Measurements from ENCODE around the gene RAB3C.

RAB3C gene

GRCh38 chr5:58787987-58788386 lies 205.1 kb downstream of the RAB3C start:
- Histone ChIP-seq H3K9me3 (ENCODE audit: control insufficient read depth, low read length) (no peaks in the 10 kb centered on the region), H3K9ac (ENCODE audit: low read length) (no peak overlapping the region), H3K4me3 (ENCODE audit: low read length) (no peak overlapping the region), H3K27me3 (ENCODE audit: control insufficient read depth, insufficient read depth, low read length) (no peaks in the 10 kb centered on the region), H3K4me1 (ENCODE audit: control insufficient read depth, insufficient read depth, low read length) (no peaks in the 10 kb centered on the region), H3K36me3 (ENCODE audit: control insufficient read depth, insufficient read depth, low read length) (no peaks in the 10 kb centered on the region)

DNA sequence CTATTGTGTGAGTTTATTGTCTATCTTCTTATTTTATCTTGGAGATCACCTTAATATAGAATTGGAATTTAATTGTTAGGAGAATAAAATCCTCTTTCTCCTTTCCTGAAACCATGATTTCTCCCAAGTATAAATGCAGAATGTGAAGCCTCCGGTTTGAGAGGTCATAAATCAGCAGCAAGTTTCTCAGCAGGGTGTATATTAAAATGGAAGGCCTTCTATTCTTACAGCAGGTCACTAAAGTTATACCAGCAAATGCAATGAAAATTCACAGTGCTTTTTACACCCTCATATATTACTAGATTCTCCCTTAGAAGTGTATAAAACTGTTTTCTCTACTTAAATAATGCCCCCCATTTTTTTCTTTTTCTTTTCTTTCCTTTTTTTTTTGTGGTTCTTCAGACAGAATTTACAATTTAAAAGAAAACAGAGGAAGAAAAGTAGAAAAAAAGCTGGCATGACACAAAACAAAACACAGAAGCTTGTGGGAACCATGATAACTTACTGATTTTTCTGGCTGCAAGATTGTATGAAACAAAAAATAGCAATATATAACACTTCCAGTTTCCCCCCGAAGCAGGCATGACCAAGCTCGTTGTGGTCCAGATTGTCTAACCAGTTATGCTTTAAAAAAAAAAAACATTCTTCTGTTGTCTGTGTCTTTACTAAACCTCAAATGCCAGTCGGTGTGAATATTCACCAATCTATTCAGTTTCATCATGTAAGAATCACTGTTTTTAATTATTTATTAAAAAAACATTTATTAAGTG lies 211.2 kb downstream of the RAB3C start:
- no peaks in the 10 kb centered on the region for H3K36me3 ChIP-seq (ENCODE audit: control insufficient read depth, insufficient read depth, low read length)
- no peaks in the 10 kb centered on the region for H3K9me3 ChIP-seq (ENCODE audit: control insufficient read depth, low read length)
- no peaks in the 10 kb centered on the region for H3K4me1 ChIP-seq (ENCODE audit: control insufficient read depth, insufficient read depth, low read length)
- H3K4me3 ChIP-seq (ENCODE audit: low read length): no peak overlapping the region
- H3K9ac ChIP-seq (ENCODE audit: low read length): no peak overlapping the region
- H3K27me3 ChIP-seq (ENCODE audit: control insufficient read depth, insufficient read depth, low read length): no peaks in the 10 kb centered on the region

DNA sequence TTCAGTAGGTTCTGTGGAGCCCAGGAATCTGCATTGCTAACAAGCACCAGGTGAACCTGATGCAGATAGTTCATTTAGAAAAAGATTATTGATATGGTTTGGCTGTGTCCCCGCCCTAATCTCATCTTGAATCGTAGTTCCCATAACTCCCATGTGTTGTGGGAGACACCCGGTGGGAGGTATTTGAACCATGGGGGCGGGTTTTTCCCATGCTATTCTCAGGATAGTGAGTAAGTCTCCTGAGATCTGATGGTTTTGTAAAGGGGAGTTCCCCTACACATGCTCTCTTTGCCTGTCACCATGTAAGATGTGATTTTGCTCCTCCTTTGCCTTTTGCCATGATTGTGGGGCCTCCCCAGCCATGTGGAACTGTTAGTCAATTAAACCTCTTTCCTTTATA lies 212.0 kb downstream of the RAB3C start:
- no peaks in the 10 kb centered on the region for H3K4me1 ChIP-seq (ENCODE audit: control insufficient read depth, insufficient read depth, low read length)
- no peaks in the 10 kb centered on the region for H3K9me3 ChIP-seq (ENCODE audit: control insufficient read depth, low read length)
- no peaks in the 10 kb centered on the region for H3K36me3 ChIP-seq (ENCODE audit: control insufficient read depth, insufficient read depth, low read length)
- no peak overlapping the region for H3K4me3 ChIP-seq (ENCODE audit: low read length)
- no peaks in the 10 kb centered on the region for H3K27me3 ChIP-seq (ENCODE audit: control insufficient read depth, insufficient read depth, low read length)
- no peak overlapping the region for H3K9ac ChIP-seq (ENCODE audit: low read length)

- Histone ChIP-seq H3K4me1 (ENCODE audit: control insufficient read depth, insufficient read depth, low read length) (no peaks in the 10 kb centered on the region), H3K9me3 (ENCODE audit: control insufficient read depth, low read length) (no peaks in the 10 kb centered on the region), H3K36me3 (ENCODE audit: control insufficient read depth, insufficient read depth, low read length) (no peaks in the 10 kb centered on the region), H3K4me3 (ENCODE audit: low read length) (no peak overlapping the region), H3K9ac (ENCODE audit: low read length) (no peak overlapping the region), H3K27me3 (ENCODE audit: control insufficient read depth, insufficient read depth, low read length) (no peaks in the 10 kb centered on the region)
Observed at GRCh38 chr5:58795327-58795726, 212.5 kb downstream of the RAB3C start.

GRCh38 chr5:58797021-58797420 lies 214.1 kb downstream of the RAB3C start:
- H3K27me3 ChIP-seq (ENCODE audit: control insufficient read depth, insufficient read depth, low read length): no peaks in the 10 kb centered on the region
- H3K4me3 ChIP-seq (ENCODE audit: low read length): no peak overlapping the region
- H3K9ac ChIP-seq (ENCODE audit: low read length): no peak overlapping the region
- H3K9me3 ChIP-seq (ENCODE audit: control insufficient read depth, low read length): no peaks in the 10 kb centered on the region
- H3K36me3 ChIP-seq (ENCODE audit: control insufficient read depth, insufficient read depth, low read length): no peaks in the 10 kb centered on the region
- no peaks in the 10 kb centered on the region for H3K4me1 ChIP-seq (ENCODE audit: control insufficient read depth, insufficient read depth, low read length)

- no peak overlapping the region for H3K9ac ChIP-seq (ENCODE audit: low read length)
- H3K4me3 ChIP-seq (ENCODE audit: low read length): no peak overlapping the region
- H3K4me1 ChIP-seq (ENCODE audit: control insufficient read depth, insufficient read depth, low read length): no peaks in the 10 kb centered on the region
- no peaks in the 10 kb centered on the region for H3K9me3 ChIP-seq (ENCODE audit: control insufficient read depth, low read length)
- peaks cover 4% of the 10 kb centered on the region for H3K27me3 ChIP-seq (ENCODE audit: control insufficient read depth, insufficient read depth, low read length)
- H3K36me3 ChIP-seq (ENCODE audit: control insufficient read depth, insufficient read depth, low read length): no peaks in the 10 kb centered on the region
Observed at GRCh38 chr5:58800356-58800755, 217.5 kb downstream of the RAB3C start.

GRCh38 chr5:58800861-58801540 lies 218.1 kb downstream of the RAB3C start:
- no peak overlapping the region for H3K4me3 ChIP-seq (ENCODE audit: low read length)
- H3K4me1 ChIP-seq (ENCODE audit: control insufficient read depth, insufficient read depth, low read length): no peaks in the 10 kb centered on the region
- no peaks in the 10 kb centered on the region for H3K36me3 ChIP-seq (ENCODE audit: control insufficient read depth, insufficient read depth, low read length)
- no peaks in the 10 kb centered on the region for H3K9me3 ChIP-seq (ENCODE audit: control insufficient read depth, low read length)
- no peak overlapping the region for H3K9ac ChIP-seq (ENCODE audit: low read length)
- H3K27me3 ChIP-seq (ENCODE audit: control insufficient read depth, insufficient read depth, low read length): peaks cover 4% of the 10 kb centered on the region

GRCh38 chr5:58803056-58803455 lies 220.2 kb downstream of the RAB3C start:
- Histone ChIP-seq H3K9me3 (ENCODE audit: control insufficient read depth, low read length) (no peaks in the 10 kb centered on the region), H3K4me3 (ENCODE audit: low read length) (no peak overlapping the region), H3K36me3 (ENCODE audit: control insufficient read depth, insufficient read depth, low read length) (no peaks in the 10 kb centered on the region), H3K27me3 (ENCODE audit: control insufficient read depth, insufficient read depth, low read length) (peaks cover 4% of the 10 kb centered on the region), H3K4me1 (ENCODE audit: control insufficient read depth, insufficient read depth, low read length) (no peaks in the 10 kb centered on the region), H3K9ac (ENCODE audit: low read length) (no peak overlapping the region)

DNA sequence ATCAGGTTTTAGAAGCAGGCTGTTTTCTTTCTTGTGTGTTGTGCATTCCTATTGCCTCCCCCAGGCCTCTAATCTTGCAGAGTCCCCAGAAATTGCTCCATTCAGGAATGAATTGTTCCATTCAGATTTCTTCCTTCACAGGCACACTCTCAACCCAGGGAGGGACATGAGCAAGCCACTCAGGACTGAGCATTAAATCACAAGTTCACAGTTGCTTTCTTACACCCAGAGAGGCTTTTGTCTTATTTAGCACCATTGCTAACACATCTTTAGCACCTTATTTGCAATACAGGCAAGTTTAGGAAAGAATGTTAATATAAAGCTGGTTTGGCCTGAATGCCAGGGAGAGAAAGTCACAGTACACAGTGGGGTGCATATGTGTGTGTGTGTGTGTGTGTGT lies 221.4 kb downstream of the RAB3C start:
- no peak overlapping the region for H3K4me3 ChIP-seq (ENCODE audit: low read length)
- H3K9ac ChIP-seq (ENCODE audit: low read length): no peak overlapping the region
- H3K4me1 ChIP-seq (ENCODE audit: control insufficient read depth, insufficient read depth, low read length): no peaks in the 10 kb centered on the region
- no peaks in the 10 kb centered on the region for H3K36me3 ChIP-seq (ENCODE audit: control insufficient read depth, insufficient read depth, low read length)
- peaks cover 4% of the 10 kb centered on the region for H3K27me3 ChIP-seq (ENCODE audit: control insufficient read depth, insufficient read depth, low read length)
- no peaks in the 10 kb centered on the region for H3K9me3 ChIP-seq (ENCODE audit: control insufficient read depth, low read length)

GRCh38 chr5:58810086-58810485 lies 227.2 kb downstream of the RAB3C start:
- H3K9ac ChIP-seq (ENCODE audit: low read length): no peak overlapping the region
- H3K27me3 ChIP-seq (ENCODE audit: control insufficient read depth, insufficient read depth, low read length): no peaks in the 10 kb centered on the region
- no peaks in the 10 kb centered on the region for H3K9me3 ChIP-seq (ENCODE audit: control insufficient read depth, low read length)
- no peaks in the 10 kb centered on the region for H3K36me3 ChIP-seq (ENCODE audit: control insufficient read depth, insufficient read depth, low read length)
- no peaks in the 10 kb centered on the region for H3K4me1 ChIP-seq (ENCODE audit: control insufficient read depth, insufficient read depth, low read length)
- H3K4me3 ChIP-seq (ENCODE audit: low read length): no peak overlapping the region

GRCh38 chr5:58813855-58814254 lies 231.0 kb downstream of the RAB3C start:
- no peaks in the 10 kb centered on the region for H3K36me3 ChIP-seq (ENCODE audit: control insufficient read depth, insufficient read depth, low read length)
- no peaks in the 10 kb centered on the region for H3K4me1 ChIP-seq (ENCODE audit: control insufficient read depth, insufficient read depth, low read length)
- H3K9ac ChIP-seq (ENCODE audit: low read length): no peak overlapping the region
- H3K9me3 ChIP-seq (ENCODE audit: control insufficient read depth, low read length): no peaks in the 10 kb centered on the region
- no peaks in the 10 kb centered on the region for H3K27me3 ChIP-seq (ENCODE audit: control insufficient read depth, insufficient read depth, low read length)
- H3K4me3 ChIP-seq (ENCODE audit: low read length): no peak overlapping the region

- no peaks in the 10 kb centered on the region for H3K27me3 ChIP-seq (ENCODE audit: control insufficient read depth, insufficient read depth, low read length)
- no peak overlapping the region for H3K9ac ChIP-seq (ENCODE audit: low read length)
- no peak overlapping the region for H3K4me3 ChIP-seq (ENCODE audit: low read length)
- H3K36me3 ChIP-seq (ENCODE audit: control insufficient read depth, insufficient read depth, low read length): no peaks in the 10 kb centered on the region
- H3K9me3 ChIP-seq (ENCODE audit: control insufficient read depth, low read length): no peaks in the 10 kb centered on the region
- no peaks in the 10 kb centered on the region for H3K4me1 ChIP-seq (ENCODE audit: control insufficient read depth, insufficient read depth, low read length)
Observed at GRCh38 chr5:58816181-58816731, 233.4 kb downstream of the RAB3C start.
